A549 treated with GW870086 at 1 μM for 4 hours (cell line): ENCODE data around the gene PLAAT2. TPM values are rescaled to one million over a fixed set of nuclear protein-coding genes. Genes with fewer than 3 reads are reported as not detected.

Experiments
- total RNA-seq: library from RNA; stranded (reverse); fragments of 200-300 nt; extraction: Qiagen RNA extraction; gene quantifications from 5 replicates; pipeline ENCODE4 v1.2.3, GENCODE V29; 2022; ENCODE audit warnings: low read depth

PLAAT2 gene
- 0.51 to 1.3 TPM (median 0.89 TPM) in 5 replicates for total RNA-seq

DNA sequence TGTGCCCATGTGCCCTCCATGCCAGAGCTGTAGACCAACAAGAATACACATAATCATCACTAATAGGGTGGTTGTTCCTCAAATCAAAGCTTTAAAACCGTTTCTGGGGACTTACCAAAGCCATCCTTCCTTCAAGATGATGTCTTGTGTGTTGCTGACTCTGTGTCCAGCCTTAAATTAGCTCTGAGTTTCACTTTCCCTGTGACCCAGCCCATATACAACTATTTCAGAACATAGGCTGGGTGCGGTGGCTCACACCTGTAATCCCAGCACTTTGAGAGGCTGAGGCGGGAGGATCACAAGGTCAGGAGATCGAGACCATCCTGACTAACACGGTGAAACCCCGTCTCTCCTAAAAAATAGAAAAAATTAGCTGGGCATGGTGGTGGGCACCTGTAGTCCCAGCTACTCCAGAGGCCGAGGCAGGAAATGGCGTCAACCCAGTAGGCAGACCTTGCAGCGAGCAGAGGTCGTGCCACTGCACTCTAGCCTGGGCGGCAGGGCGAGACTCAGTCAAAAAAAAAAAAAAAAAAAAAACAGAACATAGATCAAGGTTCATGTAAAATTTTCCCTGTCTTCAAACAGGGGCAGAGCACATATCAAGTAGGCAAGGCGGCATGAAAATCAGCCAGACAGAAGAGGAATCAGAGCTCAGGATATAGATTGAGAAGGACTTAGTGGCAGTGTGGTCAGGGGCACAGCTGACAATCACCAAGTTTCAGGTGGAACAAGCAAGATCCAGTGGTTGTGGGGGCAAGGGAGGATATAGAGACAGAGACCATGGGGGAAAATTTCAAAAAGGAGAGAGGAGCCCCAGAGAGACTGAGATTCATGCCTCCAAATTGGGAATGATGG, at the start of gene PLAAT2:
TSS of gene PLAAT2 (minus strand) at position 179 of the 855 bp plus-strand sequence. CDS start at position 124, 55 bp downstream.

DNA sequence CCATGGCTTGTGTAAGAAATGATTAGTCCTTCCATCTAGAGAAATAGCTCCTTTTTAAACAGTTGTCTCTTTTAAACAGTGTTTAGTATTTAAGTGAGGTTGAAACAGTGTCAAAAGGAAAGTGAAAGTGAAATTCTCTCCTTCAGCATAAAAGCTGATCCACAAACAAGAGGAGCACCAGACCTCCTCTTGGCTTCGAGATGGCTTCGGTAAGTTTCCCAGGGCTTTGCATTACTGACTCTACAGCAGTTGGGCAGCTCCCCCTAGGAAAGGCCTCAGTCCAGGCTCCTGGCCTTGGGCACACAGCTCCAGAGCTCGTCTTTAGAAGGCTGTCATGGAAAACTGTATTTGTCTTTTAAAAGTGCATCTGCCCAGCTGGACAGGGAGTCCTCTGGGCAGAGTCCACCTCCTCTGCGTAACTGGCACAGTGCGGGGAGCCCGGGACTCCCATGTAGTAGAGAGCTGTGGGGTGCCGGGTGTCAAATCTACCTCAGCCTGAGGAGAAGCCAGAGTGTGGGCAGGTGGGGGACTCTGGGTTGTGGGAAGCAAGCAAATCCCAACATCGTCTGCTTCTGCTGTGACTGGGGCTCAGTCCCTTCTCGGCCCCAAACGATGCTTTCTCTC, 26.4 kb downstream of the PLAAT2 start, which contains the start of gene PLAAT4:
TSS of gene PLAAT4 (plus strand) at position 140 of the 624 bp plus-strand sequence. CDS start at position 201, 61 bp downstream.

DNA sequence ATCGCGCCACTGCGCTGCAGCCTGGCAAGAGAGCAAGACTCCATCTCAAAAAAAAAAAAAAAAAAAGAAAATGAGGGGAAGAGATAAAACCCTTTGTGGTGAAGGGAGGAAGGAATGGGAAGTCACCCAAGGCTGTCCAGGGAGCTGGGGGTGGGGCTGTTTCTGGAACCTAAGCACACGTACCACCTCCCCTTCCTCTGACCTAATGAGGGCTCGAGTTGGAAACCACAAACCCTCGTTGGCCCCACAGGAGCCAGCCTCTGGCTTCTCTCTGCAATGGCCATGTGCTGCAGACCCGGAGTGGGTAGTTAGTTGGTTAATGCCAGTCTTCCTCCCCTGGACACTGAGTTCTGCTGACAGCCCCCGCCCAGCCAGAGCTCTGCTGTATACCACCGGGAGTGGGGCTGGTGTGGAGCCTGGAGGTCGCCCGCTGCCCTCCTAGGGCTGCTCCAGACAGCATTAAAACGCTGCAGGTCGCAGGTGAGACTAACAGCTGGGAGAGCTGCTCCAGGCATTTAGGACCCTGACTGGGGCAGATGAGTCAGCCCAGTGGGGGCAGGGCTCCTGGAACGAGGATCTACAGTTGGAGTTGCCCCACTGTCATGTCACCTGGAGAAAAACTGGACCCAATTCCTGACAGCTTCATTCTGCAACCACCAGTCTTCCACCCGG, 57.2 kb downstream of the PLAAT2 start, which contains the start of gene LGALS12:
TSS of gene LGALS12 (plus strand) at position 228 of the 672 bp plus-strand sequence. CDS start at position 603, 375 bp downstream.

Other genes with a start within 250 kb of the PLAAT2 start
- gene SLC22A9, start 193.6 kb downstream of the PLAAT2 start, total RNA-seq = not detected in 5 replicates
- gene PLAAT5, start 72.2 kb downstream of the PLAAT2 start, total RNA-seq = not detected in 5 replicates
- 0.16 TPM in 1 of 5 replicates, not detected in the others for gene LGALS12, start 57.3 kb downstream of the PLAAT2 start, total RNA-seq
- gene PLAAT4, start 26.6 kb downstream of the PLAAT2 start, total RNA-seq = 1.8 to 4.4 TPM (median 2.1 TPM) in 5 replicates
- gene PLAAT3, start 51.1 kb upstream of the PLAAT2 start, total RNA-seq = 52.1 to 72.6 TPM (median 64.8 TPM) in 5 replicates
- gene ATL3, start 108.0 kb upstream of the PLAAT2 start, total RNA-seq = 32.7 to 38.5 TPM (median 35.8 TPM) in 5 replicates
- gene RTN3, start 118.1 kb upstream of the PLAAT2 start, total RNA-seq = 95.6 to 110 TPM (median 103 TPM) in 5 replicates
- gene ZFTA, start 205.4 kb upstream of the PLAAT2 start, total RNA-seq = 4.1 to 6.8 TPM (median 5.6 TPM) in 5 replicates